ENCODE measurements around the gene LRP1. TPM values are rescaled to one million over a fixed set of nuclear protein-coding genes. Genes with fewer than 3 reads are reported as not detected.
A peak's percentile ranks its signal among the peaks of the same experiment; 100 is the strongest.

Gene LRP1
- total RNA-seq, 1 donor: 6.2 TPM

- no peak for DNase-seq (ENCODE audit: low read depth in 2 of 3, low spot score in 2 of 3)
Observed at GRCh38 chr12:57185906-57186508, 57.7 kb downstream of the LRP1 start.

GRCh38 chr12:57187222-57188089 lies 59.2 kb downstream of the LRP1 start:
- DNase-seq (ENCODE audit: low read depth in 2 of 3, low spot score in 2 of 3): no peak

- DNase-seq (ENCODE audit: low read depth in 2 of 3, low spot score in 2 of 3): no peak
Observed at GRCh38 chr12:57188090-57188425, 59.8 kb downstream of the LRP1 start.

GRCh38 chr12:57190037-57190436 lies 61.8 kb downstream of the LRP1 start:
- DNase-seq (ENCODE audit: low read depth in 2 of 3, low spot score in 2 of 3): peak in 1 of 3 donors; percentile 29

GRCh38 chr12:57190821-57191220 lies 62.5 kb downstream of the LRP1 start:
- DNase-seq (ENCODE audit: low read depth in 2 of 3, low spot score in 2 of 3): no peak

- no peak for DNase-seq (ENCODE audit: low read depth in 2 of 3, low spot score in 2 of 3)
Observed at GRCh38 chr12:57191410-57191809, 63.1 kb downstream of the LRP1 start.

GRCh38 chr12:57192920-57193319 lies 64.6 kb downstream of the LRP1 start:
- DNase-seq (ENCODE audit: low read depth in 2 of 3, low spot score in 2 of 3): no peak

- no peak for DNase-seq (ENCODE audit: low read depth in 2 of 3, low spot score in 2 of 3)
Observed at GRCh38 chr12:57193706-57194245, 65.5 kb downstream of the LRP1 start.

- DNase-seq (ENCODE audit: low read depth in 2 of 3, low spot score in 2 of 3): no peak
Observed at GRCh38 chr12:57194253-57194652, 66.0 kb downstream of the LRP1 start.

GRCh38 chr12:57195186-57195585 lies 66.9 kb downstream of the LRP1 start:
- DNase-seq (ENCODE audit: low read depth in 2 of 3, low spot score in 2 of 3): no peak

GRCh38 chr12:57195611-57196371 lies 67.5 kb downstream of the LRP1 start:
- no peak for DNase-seq (ENCODE audit: low read depth in 2 of 3, low spot score in 2 of 3)

- DNase-seq (ENCODE audit: low read depth in 2 of 3, low spot score in 2 of 3): no peak
Observed at GRCh38 chr12:57196439-57196838, 68.2 kb downstream of the LRP1 start.

- no peak for DNase-seq (ENCODE audit: low read depth in 2 of 3, low spot score in 2 of 3)
Observed at GRCh38 chr12:57196956-57197355, 68.7 kb downstream of the LRP1 start.

GRCh38 chr12:57198329-57198728 lies 70.0 kb downstream of the LRP1 start:
- no peak for DNase-seq (ENCODE audit: low read depth in 2 of 3, low spot score in 2 of 3)

- DNase-seq (ENCODE audit: low read depth in 2 of 3, low spot score in 2 of 3): no peak
Observed at GRCh38 chr12:57199191-57199590, 70.9 kb downstream of the LRP1 start.

- DNase-seq (ENCODE audit: low read depth in 2 of 3, low spot score in 2 of 3): no peak
Observed at GRCh38 chr12:57200497-57200896, 72.2 kb downstream of the LRP1 start.

GRCh38 chr12:57201219-57201618 lies 72.9 kb downstream of the LRP1 start:
- DNase-seq (ENCODE audit: low read depth in 2 of 3, low spot score in 2 of 3): no peak

GRCh38 chr12:57201631-57202030 lies 73.3 kb downstream of the LRP1 start:
- no peak for DNase-seq (ENCODE audit: low read depth in 2 of 3, low spot score in 2 of 3)

- no peak for DNase-seq (ENCODE audit: low read depth in 2 of 3, low spot score in 2 of 3)
Observed at GRCh38 chr12:57202321-57202720, 74.0 kb downstream of the LRP1 start.

- no peak for DNase-seq (ENCODE audit: low read depth in 2 of 3, low spot score in 2 of 3)
Observed at GRCh38 chr12:57203201-57203600, 74.9 kb downstream of the LRP1 start.

- DNase-seq (ENCODE audit: low read depth in 2 of 3, low spot score in 2 of 3): no peak
Observed at GRCh38 chr12:57203791-57204190, 75.5 kb downstream of the LRP1 start.

Data from hematopoietic multipotent progenitor cell (in vitro differentiated cells).